D721Med (cell line): ENCODE data around the gene LNX1.

Experiments
- DNase-seq: peaks from one replicate; pipeline ENCODE4 v3.0.0; 2011; ENCODE audit warnings: low spot score; ENCODE audit not compliant: insufficient read length
- FAIRE-seq: peaks from 2 replicates; lab custom pipeline; 2011; peaks lifted over from hg19 to GRCh38; lab: Jason Lieb, UNC
- TF ChIP-seq, protein P1 (sequence below): IDR thresholded peaks from 2 replicates; pipeline ENCODE4 v1.5.1; 2012; ENCODE audit warnings: mild to moderate bottlenecking, control low read depth; ENCODE audit not compliant: insufficient read depth; ENCODE audit errors: missing control alignments

The LNX1 gene

DNA sequence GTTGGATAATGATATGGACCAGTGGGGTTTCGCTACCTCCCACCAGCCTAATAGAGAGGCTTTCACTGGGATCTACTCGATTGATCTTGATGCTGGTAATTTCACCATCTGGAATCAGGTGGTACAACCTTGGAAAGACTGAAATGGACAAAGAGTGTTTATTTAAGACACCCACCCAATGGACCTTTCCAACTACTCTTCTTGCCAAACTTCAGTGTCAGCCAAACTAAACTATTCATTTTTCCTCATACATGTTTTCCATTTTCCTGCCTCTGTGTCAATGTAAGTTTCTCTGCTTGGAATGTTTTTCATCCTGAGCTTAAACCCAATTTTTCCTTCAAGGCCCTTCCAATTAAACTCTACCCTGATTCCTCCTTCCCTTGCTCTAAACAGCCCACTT is 92.6 kb downstream of the LNX1 start:
- no peak for DNase-seq

DNA sequence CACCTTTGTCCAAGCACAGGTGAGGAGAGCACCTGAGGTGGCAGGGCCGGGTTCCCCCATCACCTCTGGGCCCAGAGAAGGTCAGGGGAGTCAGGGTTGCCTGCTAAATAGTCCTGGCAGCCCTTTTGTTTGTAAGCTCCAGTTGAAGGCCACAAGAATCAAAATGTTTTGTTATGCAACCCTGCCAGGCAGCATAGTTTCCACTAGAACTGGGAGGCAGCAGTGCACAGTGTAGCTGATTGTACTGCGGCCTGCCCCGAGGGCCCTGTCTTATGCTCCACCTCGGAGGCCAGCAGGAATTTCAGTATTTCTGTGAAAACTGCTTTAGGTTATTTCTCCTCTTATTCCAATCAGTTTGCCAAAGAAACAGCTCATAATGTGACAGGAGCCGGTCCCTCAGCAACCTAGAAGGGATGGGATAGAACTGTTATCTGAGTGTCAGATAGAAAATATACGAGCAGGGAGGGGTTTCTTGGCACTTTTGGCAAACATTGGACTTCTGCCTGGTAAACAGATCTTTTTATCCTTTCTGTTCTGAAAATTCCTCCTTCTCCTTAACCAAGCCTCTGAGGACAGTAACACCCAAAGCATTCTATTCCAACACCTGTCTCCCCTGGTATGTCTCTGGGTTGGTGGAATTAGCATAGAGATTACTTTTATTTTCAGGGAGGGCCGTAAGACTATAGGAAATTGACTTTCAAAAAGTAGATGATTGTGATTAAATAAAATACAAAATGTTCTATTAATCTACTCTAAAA is 93.6 kb downstream of the LNX1 start:
- TF ChIP-seq, protein P1, sequence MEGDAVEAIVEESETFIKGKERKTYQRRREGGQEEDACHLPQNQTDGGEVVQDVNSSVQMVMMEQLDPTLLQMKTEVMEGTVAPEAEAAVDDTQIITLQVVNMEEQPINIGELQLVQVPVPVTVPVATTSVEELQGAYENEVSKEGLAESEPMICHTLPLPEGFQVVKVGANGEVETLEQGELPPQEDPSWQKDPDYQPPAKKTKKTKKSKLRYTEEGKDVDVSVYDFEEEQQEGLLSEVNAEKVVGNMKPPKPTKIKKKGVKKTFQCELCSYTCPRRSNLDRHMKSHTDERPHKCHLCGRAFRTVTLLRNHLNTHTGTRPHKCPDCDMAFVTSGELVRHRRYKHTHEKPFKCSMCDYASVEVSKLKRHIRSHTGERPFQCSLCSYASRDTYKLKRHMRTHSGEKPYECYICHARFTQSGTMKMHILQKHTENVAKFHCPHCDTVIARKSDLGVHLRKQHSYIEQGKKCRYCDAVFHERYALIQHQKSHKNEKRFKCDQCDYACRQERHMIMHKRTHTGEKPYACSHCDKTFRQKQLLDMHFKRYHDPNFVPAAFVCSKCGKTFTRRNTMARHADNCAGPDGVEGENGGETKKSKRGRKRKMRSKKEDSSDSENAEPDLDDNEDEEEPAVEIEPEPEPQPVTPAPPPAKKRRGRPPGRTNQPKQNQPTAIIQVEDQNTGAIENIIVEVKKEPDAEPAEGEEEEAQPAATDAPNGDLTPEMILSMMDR = no peak
- FAIRE-seq = no peak

More for the DNA sequence above, 92.6 kb downstream of the LNX1 start:
- no peak for FAIRE-seq
- TF ChIP-seq, protein P1 = no peak

DNA sequence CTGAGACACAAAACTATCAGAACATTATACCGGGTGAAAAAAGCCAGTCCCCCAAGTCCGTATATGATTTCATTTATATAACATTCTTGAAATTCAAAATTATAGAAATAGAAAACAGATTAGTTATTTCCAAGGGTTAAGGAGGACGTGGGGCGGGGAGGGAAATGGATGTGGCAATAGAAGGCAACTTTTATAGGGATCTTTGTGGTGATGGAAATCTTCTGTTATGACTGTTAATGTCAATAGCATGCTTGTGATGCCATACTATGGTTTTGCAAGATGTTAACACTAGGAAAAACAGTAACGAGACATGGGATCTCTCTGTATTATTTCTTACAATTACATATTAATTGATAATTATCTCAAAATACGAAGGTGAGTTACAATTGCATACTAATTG is 96.4 kb downstream of the LNX1 start:
- DNase-seq (no peak), FAIRE-seq (no peak)

More for the DNA sequence above, 93.6 kb downstream of the LNX1 start:
- no peak for DNase-seq

DNA sequence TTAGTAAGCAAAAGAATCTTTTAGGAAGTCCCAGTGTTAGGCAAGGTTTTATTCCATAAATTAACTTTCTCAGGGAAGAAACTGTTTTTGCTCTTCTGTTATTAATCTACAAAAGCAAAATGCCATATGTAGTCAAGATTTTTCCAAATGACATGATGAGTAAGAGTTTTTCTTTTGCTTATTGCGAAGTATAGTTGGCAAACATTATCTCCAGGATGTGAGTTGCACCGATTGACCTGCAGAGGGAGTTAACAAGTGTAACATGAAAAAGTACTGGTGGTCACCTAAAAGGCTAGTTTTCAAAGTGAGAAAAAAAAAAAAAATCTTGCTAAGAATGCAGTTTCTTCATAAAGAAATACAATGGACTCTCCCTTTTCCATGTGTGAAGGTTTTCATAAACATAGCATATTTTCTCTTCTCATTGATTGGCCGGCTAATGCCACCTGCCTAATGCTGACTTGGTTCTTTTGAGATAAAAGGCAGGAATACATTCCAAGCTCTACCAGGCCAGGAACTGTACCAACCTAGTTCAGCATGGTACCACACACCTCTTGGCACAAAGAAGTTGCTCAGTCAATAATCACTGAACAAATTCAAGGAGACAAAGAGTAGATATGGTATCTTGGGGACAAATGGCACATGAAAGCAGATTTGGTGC is 100.2 kb downstream of the LNX1 start:
- DNase-seq (no peak), FAIRE-seq (peak; percentile 88)
- TF ChIP-seq, protein P1 = peak; percentile 37

More for the DNA sequence above, 96.4 kb downstream of the LNX1 start:
- TF ChIP-seq, protein P1 = no peak

DNA sequence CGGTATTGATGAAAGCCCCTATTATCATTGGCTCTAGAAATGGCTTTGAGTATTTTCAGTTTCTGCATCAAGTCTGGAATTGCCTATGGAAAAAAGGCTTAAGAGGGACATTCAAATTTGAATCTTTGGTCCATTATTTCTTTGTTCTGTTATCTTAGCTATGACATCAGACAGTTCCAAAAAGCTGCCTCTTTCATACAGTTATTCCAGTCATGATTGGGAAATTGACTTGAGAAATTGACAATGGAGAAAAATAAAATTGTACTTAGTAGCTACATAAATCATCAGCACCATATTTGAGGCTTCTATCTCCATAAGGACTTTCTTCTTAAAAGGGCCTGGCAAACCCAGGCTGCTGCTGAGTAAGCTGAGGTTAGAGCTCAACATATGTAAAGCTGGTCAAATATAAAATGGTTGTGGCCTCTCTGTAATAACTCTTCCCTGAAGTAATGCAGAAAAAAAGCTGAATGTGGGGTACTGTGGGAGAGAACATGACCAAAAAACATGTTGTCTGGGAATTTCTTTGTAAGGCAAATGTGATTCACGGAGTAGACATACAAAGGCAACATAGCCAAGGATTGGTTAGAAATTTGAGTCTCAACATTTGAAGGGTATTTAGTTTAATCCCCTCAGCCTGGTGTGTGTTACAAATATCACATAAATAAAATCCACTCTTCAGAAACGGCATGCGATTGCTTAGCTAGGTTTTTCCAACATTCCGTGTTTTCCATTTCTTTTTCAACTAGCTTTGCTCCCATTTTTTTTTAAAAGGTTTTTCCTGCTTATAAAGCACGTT is 100.9 kb downstream of the LNX1 start:
- DNase-seq = no peak
- FAIRE-seq = no peak
- TF ChIP-seq, protein P1 = no peak

DNA sequence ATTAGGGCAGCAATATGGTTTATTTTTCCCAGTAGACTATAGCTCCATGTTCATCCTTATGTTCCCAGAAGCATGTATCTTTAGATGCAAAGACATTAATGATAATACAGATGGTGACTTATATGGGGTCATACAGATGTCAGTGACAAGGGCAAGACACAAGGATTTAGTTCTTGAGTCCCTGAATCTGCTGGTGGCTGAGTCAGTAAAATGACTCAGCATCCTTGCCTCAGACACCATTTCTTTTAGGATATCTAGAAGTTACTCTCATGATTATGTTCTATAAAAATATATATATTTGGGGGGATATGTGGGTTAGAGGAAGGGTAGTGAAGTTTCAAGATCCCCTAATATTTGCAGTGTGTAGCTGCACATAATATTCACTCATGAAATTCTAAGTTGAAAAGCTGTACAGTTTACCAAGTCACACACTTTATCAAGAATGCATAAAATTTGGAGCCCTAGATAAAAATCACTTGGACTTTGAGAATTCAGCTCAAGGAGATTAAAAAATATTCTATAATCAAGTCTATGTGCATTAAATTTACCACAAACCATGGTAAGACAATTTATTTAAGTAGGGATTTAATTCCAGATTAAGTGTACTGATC is 101.9 kb downstream of the LNX1 start:
- TF ChIP-seq, protein P1 = no peak
- FAIRE-seq (no peak), DNase-seq (no peak)
